HG03575 (cell line): ENCODE data around the gene DYNC1LI2.

ENCODE experiments used
- ATAC-seq: cut with Tn5 transposase; IDR thresholded peaks from one replicate; pipeline ENCODE4 v1.9.1; 2021; ENCODE audit not compliant: unreplicated experiment, insufficient number of reproducible peaks, low FRiP score; ENCODE audit errors: extremely low read depth

The DYNC1LI2 gene

DNA sequence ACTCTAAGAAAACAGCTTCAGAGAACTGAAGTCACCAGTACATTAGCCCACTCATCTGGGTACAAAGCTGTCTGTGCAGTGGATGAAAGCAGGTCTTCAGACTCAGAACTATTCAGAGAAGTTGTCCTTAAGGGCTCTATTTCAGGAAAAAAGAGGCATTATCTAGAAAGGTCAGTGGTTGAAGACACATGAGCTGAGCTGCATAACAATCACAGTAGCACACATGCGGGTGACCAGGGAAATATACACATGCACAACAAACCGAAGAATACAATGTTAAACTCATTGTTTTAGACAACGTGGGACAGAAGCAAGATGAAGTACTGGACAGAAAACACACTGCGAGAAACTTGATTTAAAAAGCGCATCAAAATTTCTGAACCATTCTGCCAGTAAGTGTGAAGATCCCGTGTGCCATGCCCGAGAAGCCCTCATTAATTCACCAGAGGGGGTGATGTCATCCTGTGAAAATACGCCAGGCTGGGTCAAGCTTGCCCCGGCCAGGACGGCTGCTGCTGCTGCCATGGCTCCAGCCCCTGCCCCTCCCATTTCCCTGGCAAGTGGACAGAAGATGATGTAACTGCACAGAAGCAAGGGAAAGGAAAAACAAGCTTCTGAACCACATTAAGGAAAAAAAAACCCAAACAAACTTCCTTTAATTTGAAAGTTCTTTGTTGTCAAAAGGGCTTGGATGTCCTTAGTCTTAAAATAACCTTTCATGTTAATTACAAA is 10.1 kb downstream of the DYNC1LI2 start:
- no peak for ATAC-seq

DNA sequence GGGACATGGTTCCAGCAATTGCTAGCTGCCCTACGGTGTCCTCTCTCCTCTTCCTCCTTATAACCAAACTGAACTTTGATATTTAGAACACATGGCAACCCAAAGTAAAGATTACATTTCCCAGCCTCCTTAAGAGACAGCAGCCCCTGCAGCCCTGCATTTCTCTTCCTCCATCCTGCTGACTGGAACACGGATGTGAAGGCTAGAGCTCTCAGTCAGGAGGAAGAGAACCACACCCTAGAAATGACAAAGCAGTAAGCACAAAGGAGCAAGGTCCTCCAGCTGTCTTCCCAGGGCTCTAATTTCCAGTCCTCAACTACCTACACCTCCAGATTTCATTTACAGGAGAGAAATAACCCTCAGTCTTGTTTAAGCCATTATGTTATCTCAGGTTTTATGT is 10.9 kb downstream of the DYNC1LI2 start:
- no peak for ATAC-seq

- ATAC-seq, result no peak
These were observed 11.4 kb downstream of the DYNC1LI2 start for GRCh38 chr16:66740010-66740409.

- ATAC-seq, result no peak
These were observed 15.5 kb downstream of the DYNC1LI2 start for GRCh38 chr16:66735891-66736290.

DNA sequence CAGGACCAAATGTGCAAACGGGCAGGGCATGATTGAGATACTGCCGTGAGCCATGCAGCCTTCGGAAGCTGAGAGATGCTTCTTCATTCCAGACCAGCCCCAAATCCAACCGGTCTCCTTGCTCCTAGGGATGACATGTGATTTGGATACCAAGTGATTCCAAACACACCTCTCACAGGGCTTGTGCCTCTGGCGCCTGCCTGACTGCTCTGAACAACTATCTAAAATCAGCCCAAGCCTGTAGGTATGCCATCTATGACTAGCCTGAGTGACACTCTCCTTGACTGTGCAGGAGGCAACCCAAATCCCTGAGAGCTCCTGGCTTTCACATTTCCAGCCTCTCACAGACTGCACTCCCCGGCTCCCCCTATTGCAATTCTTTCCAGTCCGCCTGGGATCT is 20.3 kb downstream of the DYNC1LI2 start:
- no peak for ATAC-seq

DNA sequence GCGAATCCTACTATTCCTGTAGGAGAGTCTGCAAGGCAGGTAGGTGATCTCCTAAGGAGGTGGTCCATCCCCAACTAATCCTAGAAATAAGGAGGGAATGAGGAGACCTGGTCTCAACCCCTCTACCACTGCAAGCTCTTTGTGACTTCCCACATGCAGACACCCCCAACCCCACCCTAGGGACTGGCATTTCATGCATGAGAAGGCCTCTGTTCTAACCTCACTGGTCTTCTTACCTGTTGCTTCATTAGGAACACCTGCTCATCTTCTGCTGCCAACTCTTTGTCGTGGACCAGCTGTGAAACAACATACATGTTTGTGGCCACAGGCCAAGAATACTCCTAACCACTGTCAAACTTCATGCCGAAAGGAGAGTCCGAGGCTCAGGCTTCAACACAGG is 22.6 kb downstream of the DYNC1LI2 start:
- ATAC-seq, result no peak

GRCh38 chr16:66728117-66728787 is 23.2 kb downstream of the DYNC1LI2 start:
- no peak for ATAC-seq

DNA sequence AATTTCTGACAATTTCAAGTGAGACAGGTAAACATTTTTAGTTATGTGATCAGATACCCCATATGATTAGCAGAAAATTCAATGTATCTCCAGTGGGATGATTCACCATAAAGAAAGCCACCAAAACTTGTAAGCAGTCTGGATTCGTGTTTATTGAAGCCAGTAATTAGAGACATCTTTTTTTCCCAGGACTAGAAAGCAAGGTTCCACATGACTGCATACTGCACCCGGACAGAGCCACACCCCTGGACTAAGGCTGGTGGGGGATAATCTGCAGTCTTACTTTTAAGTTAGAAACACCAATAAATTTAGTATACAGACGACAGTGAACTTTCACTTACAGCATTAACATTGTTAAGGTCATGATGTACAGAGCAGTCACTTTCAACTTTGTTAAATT is 30.6 kb downstream of the DYNC1LI2 start:
- ATAC-seq, result no peak

GRCh38 chr16:66719246-66719645 is 32.2 kb downstream of the DYNC1LI2 start:
- ATAC-seq, result no peak

DNA sequence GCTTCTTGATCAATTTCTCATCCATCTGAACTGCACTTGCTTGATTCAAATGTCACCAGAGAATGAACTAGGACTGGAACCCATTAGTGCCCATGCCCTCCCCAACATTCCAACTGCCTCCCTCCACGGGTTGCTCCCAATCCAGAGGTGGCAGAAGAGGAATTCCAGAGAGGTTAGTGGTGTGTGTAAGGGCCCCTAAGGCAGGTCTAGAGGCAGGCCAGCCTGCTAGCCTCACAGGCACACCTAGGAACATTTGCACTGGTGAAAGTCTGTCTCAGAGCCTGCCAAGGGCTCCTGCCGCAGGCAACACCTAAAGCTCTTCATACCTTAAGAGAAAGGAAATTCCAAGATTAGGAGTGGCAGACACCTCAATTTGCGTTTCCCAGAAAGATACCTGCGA is 33.6 kb downstream of the DYNC1LI2 start:
- no peak for ATAC-seq

DNA sequence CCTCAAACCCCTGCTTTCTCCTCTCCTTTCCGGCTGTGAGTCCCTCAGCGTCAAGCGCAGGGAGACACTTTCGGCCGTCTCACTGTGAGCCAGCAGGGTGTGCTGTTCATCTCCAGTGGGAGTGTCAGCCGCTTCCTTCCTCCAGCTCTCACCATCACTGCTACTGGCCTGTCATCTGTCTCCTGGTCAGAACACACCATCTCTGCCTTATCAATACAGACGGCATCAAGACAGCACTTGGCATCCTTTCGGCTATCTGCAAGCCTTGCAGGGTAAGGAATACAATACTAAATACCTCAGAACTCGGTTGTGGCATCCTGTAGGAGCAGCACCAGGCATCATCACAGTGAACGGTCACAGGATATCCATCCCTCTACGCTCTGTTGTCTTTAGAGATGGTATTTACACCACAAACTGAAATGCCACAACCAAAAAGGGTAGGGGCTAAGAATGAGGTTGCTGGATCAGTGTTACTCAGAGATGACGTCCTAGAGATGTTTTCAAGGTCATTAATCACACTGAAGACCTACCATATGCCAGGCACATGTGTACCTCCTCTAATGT is 34.2 kb downstream of the DYNC1LI2 start:
- no peak for ATAC-seq

DNA sequence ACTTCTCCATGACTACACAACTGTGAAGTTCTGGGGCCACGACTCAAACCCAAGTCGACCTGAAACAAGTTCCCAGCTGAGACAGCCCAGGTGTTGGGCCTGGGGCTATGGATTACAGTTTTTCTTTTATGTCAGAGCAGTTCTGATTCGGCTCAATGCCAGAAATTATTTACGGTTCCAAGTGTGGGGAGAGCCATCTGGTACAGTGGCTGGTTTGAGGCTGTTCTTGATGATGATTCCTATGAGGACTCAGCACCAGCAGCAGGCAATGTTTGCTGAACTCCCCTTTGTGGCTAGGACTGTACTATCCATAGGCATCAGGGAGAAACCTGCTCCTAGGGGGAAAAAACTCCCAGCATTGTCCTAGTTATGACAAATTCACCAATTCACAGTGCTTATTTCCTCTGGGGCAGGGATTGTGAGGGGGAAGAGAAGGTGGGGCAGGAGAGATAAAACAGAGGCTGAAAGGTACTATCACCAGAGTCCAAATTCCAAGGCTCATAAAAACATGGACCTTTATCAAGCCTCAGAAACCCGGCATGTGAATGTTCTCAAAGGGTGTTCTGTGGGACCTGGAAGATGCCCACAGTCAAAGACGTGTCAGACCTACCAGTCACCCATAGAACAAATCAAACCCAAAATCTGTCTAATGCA is 36.6 kb downstream of the DYNC1LI2 start:
- ATAC-seq, result no peak

GRCh38 chr16:66714062-66714461 is 37.3 kb downstream of the DYNC1LI2 start:
- no peak for ATAC-seq

- ATAC-seq, result no peak
These were observed 38.3 kb downstream of the DYNC1LI2 start for GRCh38 chr16:66713076-66713475.

DNA sequence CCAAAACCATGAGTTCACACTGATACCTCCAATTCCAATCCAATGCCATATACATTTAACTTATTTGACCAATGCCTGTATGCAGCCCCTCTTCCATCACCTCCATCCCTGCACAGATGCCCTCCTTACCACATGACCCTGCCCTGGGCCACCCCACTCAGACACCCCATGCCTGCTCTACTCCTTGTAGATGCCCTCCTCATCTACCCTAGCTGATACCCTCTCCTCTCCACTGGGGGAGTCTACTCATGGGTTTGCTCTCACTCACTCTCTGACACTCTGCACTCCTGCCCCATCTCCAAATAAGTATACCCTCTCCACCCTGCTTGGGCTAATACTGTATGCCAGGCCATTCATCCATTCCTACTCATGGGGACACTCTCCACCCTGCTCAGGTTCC is 38.9 kb downstream of the DYNC1LI2 start:
- no peak for ATAC-seq

GRCh38 chr16:66711581-66711980 is 39.8 kb downstream of the DYNC1LI2 start:
- ATAC-seq, result no peak

- no peak for ATAC-seq
These were observed 44.9 kb downstream of the DYNC1LI2 start for GRCh38 chr16:66706506-66706880.

DNA sequence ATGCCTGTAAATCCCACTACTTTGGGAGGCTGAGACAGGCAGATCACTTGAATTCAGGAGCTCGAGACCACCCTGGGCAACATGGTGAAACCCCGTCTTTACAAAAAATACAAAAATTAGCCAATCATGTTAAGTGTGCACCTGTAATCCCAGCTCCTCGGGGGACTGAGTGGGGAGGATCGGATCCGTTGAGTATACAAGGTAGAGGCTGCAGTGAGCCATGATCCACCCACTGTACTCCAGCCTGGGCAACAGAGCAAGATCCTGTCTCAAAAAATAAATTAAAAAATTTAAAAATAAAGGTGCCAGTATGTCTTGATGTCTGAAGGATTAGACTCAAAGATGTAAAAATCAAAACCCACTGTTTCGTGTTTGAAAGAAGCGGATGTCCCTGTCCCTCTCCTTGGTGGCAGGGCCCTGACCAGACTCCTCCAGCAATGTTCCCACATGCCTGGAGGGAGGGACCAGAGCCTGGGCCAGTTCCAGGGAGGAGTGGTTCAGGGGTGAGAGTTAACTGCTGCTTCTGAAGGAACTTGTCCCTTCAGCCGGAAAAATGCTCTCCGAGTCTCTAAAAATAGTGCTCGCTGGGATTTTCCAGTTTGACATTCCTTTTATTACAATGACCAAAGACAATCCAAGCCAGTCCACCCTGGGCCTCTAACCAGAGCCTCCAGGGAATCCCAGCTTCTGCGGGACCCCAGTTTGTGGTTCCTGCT is 45.5 kb downstream of the DYNC1LI2 start:
- ATAC-seq, result no peak

DNA sequence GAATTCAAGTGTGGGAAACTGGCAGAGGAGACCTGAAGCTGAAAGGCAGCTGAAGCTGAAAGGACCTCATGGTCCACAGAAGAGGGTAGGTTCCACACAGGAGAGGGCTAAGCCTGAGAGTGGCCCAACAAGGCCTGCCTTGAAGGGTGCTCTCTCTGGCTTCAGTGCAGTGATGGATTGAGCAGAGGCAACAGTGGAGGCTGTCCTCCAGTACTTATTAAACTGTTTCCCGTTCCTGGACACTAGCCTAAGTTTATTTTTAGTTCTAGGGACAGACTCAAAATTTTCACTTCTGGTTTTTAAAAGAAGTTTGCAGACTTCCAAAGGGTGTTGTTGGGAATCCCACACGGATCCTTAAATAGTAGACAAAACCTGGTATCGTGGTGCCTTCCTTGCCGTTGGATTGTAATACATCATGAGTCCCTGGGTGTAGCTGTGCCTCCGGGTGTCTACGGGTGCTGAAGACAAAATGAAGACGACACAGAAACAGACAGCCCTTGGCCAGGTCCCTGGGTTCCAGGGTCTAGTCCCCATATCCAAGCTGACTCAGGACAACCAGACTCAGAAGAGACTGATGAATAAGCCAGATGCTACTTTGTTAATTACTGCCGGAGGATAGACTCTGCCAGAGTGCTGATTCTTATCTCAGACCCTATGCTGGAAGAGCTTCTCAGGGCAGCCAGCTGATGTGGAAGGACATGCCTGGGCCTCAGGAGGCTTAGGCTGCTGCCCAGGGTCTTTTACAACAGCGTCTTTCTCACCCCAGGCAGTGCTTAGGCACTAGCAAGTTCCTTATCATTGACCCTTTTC is 47.8 kb downstream of the DYNC1LI2 start:
- no peak for ATAC-seq
